ENCODE measurements around the gene SCN1A. TPM values are rescaled to one million over a fixed set of nuclear protein-coding genes. Genes with fewer than 3 reads are reported as not detected.

Gene SCN1A
- total and polyA plus RNA-seq, 2 donors (not counting 3 experiments of a cell fraction or from before 2014, with no cell fraction given): not detected

- Histone ChIP-seq H4K20me1 (replicated peaks; ENCODE audit: control insufficient read depth, extremely low read depth, insufficient read depth, low read length) (no peaks in the 10 kb centered on the region), H3K9me3 (replicated peaks; ENCODE audit: control insufficient read depth, insufficient read depth, low read length) (no peaks in the 10 kb centered on the region), H3K36me3 (ENCODE audit: control insufficient read depth in 2 of 2, extremely low read depth in 1 of 2, insufficient read depth in 2 of 2, low read length in 2 of 2) (no peaks in the 10 kb centered on the region), H3K27me3 (ENCODE audit: control insufficient read depth in 2 of 2, insufficient read depth in 2 of 2, low read length in 2 of 2) (no peaks in the 10 kb centered on the region), H3K4me1 (ENCODE audit: control insufficient read depth, extremely low read depth, insufficient read depth, low read length) (peaks cover 7% of the 10 kb centered on the region), H3K27ac (ENCODE audit: insufficient read depth, low read depth, low read length) (no peak overlapping the region), H2AFZ (ENCODE audit: low read depth, low read length) (no peak overlapping the region), H3K4me2 (ENCODE audit: insufficient read depth, low read length) (no peak overlapping the region), H3K4me3 (replicated peaks in 1 of 3; ENCODE audit: insufficient read depth in 1 of 3, low read depth in 1 of 3, low read length in 3 of 3) (no peak overlapping the region), H3K79me2 (ENCODE audit: control insufficient read depth, insufficient read depth, low read length) (no peaks in the 10 kb centered on the region), H3K9ac (replicated peaks; ENCODE audit: extremely low read depth, insufficient read depth, low read length) (no peak overlapping the region), H3K9me1 (replicated peaks; ENCODE audit: control insufficient read depth, extremely low read depth, insufficient read depth, low read length) (no peaks in the 10 kb centered on the region)
- intact Hi-C loops (cut with micrococcal nuclease) (no loop called here), dilution Hi-C loops (cut with MboI; ENCODE audit: extremely low pct_ligation_motif_present, low sequenced_read_pairs) (no loop called here)
- ChIA-PET CTCF (interaction anchor here (0.5 to 2.3 kb wide), 3 partner anchors 99 to 224 kb away, joined by 4 to 12 read pairs (median 9); partner anchors contain the start of gene SCN1A), POLR2A (no interaction called here)
- FAIRE-seq (no peak), DNase-seq (ENCODE audit: low read depth, low spot score) (no peak)
- BruUV-seq (replicated peaks): no TSS peak
- no peak for TF ChIP-seq MYC (IDR thresholded peaks at IDR 0.05; ENCODE audit: low read depth, low read length)
- no peak for TF ChIP-seq FOS (IDR thresholded peaks at IDR 0.05; ENCODE audit: borderline replicate concordance, insufficient read depth, low read length)
- no peak for TF ChIP-seq GATA2 (IDR thresholded peaks at IDR 0.05; ENCODE audit: insufficient read depth, insufficient read length, low read depth, low read length)
- no peak for TF ChIP-seq CTCF (IDR thresholded peaks at IDR 0.05; ENCODE audit: extremely low read depth in 1 of 2, insufficient read depth in 1 of 2, low read depth in 1 of 2, low read length in 2 of 2)
- TF ChIP-seq MAX (IDR thresholded peaks at IDR 0.05; ENCODE audit: insufficient read depth, insufficient read length): no peak
- TF ChIP-seq POLR2AphosphoS5 (IDR thresholded peaks at IDR 0.05; ENCODE audit: insufficient read depth, low read depth, low read length): no peak
- TF ChIP-seq JUN (IDR thresholded peaks at IDR 0.05; ENCODE audit: borderline replicate concordance, insufficient read depth, insufficient read length, low read depth): no peak
- TF ChIP-seq EZH2 (IDR thresholded peaks at IDR 0.05; ENCODE audit: borderline replicate concordance, low read depth, low read length, severe bottlenecking): no peak
- no peak for TF ChIP-seq POLR2A (IDR thresholded peaks at IDR 0.05; ENCODE audit: low read depth, low read length)
Measured at GRCh38 chr2:165958313-165958960, 169.4 kb downstream of the SCN1A start.

All from endothelial cell of umbilical vein (primary cell).